Measurements from ENCODE around the gene KIAA1755. TPM values are rescaled to one million over a fixed set of nuclear protein-coding genes. Genes with fewer than 3 reads are reported as not detected.

The KIAA1755 gene, protein sequence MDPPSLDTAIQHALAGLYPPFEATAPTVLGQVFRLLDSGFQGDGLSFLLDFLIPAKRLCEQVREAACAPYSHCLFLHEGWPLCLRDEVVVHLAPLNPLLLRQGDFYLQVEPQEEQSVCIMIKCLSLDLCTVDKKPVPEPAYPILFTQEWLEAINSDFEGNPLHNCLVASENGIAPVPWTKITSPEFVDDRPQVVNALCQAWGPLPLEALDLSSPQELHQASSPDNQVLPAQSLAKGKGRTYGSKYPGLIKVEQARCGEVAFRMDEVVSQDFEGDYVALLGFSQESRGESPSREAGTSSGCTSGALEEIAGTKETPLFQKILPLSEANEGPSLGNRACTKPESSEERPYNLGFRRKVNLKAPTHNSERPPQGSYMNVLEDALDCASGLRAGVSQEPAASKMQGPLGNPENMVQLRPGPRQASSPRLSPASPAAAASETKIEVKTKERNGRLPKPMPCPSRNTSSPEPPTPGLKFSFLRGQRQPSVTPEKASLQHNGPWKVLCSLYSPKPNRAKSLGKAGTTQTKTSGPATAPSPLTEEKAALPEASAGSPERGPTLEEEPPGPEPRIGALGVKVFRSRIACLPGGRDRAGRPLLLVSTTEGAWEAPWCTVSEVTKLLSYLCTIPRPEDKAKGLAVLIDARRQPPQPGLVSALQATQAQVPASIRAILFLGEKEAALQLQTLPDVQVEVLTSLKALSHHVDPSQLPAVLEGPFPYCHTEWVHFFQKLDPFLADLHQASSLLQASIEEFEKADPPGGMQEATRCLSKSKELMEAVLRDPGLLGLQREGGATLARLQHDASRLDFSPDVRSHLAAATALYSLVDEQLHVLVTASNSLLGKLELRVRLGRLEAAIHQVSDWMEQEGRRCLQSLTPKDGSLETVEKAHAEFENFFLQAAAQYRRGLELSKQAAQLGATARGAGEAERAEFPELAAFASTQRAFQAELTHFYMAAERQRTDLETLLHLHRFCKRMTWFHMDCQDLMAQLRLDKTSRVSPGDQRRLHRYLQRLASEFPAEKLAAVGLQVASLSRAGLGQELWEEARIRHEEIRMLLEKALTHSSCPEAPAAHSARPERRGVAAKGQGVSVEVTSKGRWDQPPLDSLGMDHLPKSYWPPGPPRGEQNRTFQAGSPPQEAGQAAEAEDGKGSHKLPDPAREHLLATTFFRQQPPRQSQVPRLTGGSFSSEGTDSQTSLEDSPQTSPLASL
- total RNA-seq (ENCODE audit: unreplicated experiment): 1.6 TPM
- long read RNA-seq: 0 reads

- no peak for TF ChIP-seq CTCF (IDR thresholded peaks at IDR 0.05; ENCODE audit: partially characterized antibody, unreplicated experiment)
- Mint-ChIP-seq H3K4me1 (ENCODE audit: low read depth, unreplicated experiment) (peaks cover 6% of the 10 kb centered on the region), H3K27ac (ENCODE audit: unreplicated experiment) (no peak within 1 kb of the TSS), H3K27me3 (ENCODE audit: unreplicated experiment) (peaks cover 14% of the 10 kb centered on the region), H3K4me3 (ENCODE audit: unreplicated experiment) (peak within 1 kb of the TSS; percentile 76), H3K9me3 (ENCODE audit: unreplicated experiment) (no peaks in the 10 kb centered on the region), H3K36me3 (ENCODE audit: unreplicated experiment) (peaks cover 5% of the 10 kb centered on the region)
- no peak for DNase-seq
Observed at GRCh38 chr20:38260378-38261053, at the start of gene KIAA1755. Gene KIAA1755, minus strand, starts transcription at chr20:38260735. Its CDS starts 235 bp downstream, at chr20:38260500.

DNA sequence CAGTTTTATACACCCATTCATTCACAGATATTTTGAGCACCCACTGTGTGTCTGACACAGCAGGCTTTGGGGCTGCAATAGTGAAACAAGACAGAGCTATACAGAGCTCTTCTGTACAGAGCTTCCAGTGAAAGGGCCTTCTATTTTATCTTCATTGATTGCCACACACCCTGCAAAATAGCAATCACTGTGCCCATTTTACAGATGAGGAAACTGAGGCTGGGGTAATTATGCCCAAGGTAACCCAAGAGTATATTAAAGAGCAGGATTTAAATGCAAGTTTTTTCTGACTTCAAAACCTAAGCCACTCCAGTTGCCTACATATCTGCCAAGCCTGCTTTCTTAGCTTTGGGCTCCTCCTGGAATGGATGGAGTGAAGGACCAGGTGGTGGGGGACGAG, 47.9 kb upstream of the KIAA1755 start:
- DNase-seq: no peak
- no peak overlapping the region for H3K4me3 Mint-ChIP-seq (ENCODE audit: unreplicated experiment)
- no peak overlapping the region for H3K27ac Mint-ChIP-seq (ENCODE audit: unreplicated experiment)
- H3K36me3 Mint-ChIP-seq (ENCODE audit: unreplicated experiment): no peaks in the 10 kb centered on the region
- peaks cover 3% of the 10 kb centered on the region for H3K27me3 Mint-ChIP-seq (ENCODE audit: unreplicated experiment)
- peaks cover 2% of the 10 kb centered on the region for H3K9me3 Mint-ChIP-seq (ENCODE audit: unreplicated experiment)
- H3K4me1 Mint-ChIP-seq (ENCODE audit: low read depth, unreplicated experiment): no peaks in the 10 kb centered on the region
- no peak for TF ChIP-seq CTCF (IDR thresholded peaks at IDR 0.05; ENCODE audit: partially characterized antibody, unreplicated experiment)

DNA sequence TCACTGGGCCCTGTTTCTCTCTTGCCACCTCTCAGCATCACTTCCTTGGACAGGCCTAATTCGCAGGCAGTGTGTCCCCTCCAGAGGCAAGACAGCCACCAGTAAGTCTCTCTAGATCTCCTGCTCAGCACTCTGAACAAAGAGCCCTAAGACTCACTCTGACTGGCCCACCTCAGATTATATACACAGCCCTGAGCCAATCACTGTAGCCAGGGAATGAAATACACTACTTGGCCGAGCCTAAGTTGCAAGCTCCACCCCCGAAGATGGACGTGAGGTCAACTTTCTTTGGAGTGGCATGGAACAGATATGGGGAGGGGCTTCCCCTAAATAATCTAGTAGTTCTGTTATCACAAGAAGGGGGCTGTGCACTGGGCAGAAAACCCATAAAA, 47.5 kb upstream of the KIAA1755 start:
- Mint-ChIP-seq H3K27me3 (ENCODE audit: unreplicated experiment) (peaks cover 3% of the 10 kb centered on the region), H3K36me3 (ENCODE audit: unreplicated experiment) (no peaks in the 10 kb centered on the region), H3K9me3 (ENCODE audit: unreplicated experiment) (peaks cover 2% of the 10 kb centered on the region), H3K4me1 (ENCODE audit: low read depth, unreplicated experiment) (peaks cover 4% of the 10 kb centered on the region), H3K27ac (ENCODE audit: unreplicated experiment) (no peak overlapping the region), H3K4me3 (ENCODE audit: unreplicated experiment) (no peak overlapping the region)
- no peak for DNase-seq
- TF ChIP-seq CTCF (IDR thresholded peaks at IDR 0.05; ENCODE audit: partially characterized antibody, unreplicated experiment): no peak

GRCh38 chr20:38307371-38308046, 47.0 kb upstream of the KIAA1755 start:
- TF ChIP-seq CTCF (IDR thresholded peaks at IDR 0.05; ENCODE audit: partially characterized antibody, unreplicated experiment): no peak
- Mint-ChIP-seq H3K4me3 (ENCODE audit: unreplicated experiment) (no peak overlapping the region), H3K9me3 (ENCODE audit: unreplicated experiment) (peaks cover 2% of the 10 kb centered on the region), H3K36me3 (ENCODE audit: unreplicated experiment) (no peaks in the 10 kb centered on the region), H3K27ac (ENCODE audit: unreplicated experiment) (no peak overlapping the region), H3K4me1 (ENCODE audit: low read depth, unreplicated experiment) (peaks cover 6% of the 10 kb centered on the region), H3K27me3 (ENCODE audit: unreplicated experiment) (peaks cover 3% of the 10 kb centered on the region)
- DNase-seq: no peak
